Measurements from ENCODE around the gene PCDHGB1.
A peak's percentile ranks its signal among the peaks of the same experiment; 100 is the strongest.
"Not testable (repeated sequence)": the region's sequence is repeated elsewhere in the genome, so short reads cannot be mapped to it uniquely, and the experiment has no call there.

The PCDHGB1 gene

DNA sequence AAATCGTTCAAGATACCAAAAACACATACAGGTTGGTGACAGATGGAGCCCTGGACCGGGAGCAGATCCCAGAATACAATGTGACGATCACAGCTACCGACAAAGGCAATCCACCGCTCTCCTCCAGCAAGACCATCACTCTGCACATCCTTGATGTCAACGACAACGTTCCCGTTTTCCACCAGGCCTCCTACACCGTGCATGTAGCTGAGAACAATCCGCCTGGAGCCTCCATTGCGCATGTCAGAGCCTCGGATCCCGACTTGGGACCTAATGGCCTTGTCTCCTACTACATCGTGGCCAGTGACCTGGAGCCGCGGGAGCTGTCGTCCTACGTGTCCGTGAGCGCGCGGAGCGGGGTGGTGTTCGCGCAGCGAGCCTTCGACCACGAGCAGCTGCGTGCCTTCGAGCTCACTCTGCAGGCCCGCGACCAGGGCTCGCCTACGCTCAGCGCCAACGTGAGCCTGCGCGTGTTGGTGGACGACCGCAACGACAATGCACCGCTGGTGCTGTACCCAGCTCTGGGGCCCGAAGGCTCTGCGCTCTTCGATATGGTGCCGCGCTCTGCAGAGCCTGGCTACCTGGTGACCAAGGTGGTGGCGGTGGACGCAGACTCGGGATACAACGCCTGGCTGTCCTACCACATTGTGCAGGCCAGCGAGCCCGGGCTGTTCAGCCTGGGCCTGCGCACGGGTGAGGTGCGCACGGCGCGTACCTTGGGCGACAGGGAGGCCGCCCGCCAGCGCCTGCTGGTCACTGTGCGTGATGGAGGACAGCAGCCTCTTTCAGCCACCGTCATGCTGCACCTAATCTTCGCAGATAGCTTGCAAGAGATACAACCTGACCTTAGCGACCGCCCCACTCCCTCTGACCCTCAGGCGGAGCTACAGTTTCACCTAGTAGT lies 21.9 kb downstream of the PCDHGB1 start:
- peaks cover 6 to 99% (median 90%) of the 10 kb centered on the region in 3 donors for H3K9me3 ChIP-seq
- no peak for DNase-seq
- intact Hi-C loops (cut with DNase I; ENCODE audit: low total_unique reads) = no loop called here
- H3K27me3 ChIP-seq = no peaks in the 10 kb centered on the region
- TF ChIP-seq, protein P1, sequence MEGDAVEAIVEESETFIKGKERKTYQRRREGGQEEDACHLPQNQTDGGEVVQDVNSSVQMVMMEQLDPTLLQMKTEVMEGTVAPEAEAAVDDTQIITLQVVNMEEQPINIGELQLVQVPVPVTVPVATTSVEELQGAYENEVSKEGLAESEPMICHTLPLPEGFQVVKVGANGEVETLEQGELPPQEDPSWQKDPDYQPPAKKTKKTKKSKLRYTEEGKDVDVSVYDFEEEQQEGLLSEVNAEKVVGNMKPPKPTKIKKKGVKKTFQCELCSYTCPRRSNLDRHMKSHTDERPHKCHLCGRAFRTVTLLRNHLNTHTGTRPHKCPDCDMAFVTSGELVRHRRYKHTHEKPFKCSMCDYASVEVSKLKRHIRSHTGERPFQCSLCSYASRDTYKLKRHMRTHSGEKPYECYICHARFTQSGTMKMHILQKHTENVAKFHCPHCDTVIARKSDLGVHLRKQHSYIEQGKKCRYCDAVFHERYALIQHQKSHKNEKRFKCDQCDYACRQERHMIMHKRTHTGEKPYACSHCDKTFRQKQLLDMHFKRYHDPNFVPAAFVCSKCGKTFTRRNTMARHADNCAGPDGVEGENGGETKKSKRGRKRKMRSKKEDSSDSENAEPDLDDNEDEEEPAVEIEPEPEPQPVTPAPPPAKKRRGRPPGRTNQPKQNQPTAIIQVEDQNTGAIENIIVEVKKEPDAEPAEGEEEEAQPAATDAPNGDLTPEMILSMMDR (IDR thresholded peaks at IDR 0.05) = no peak
- H3K27ac ChIP-seq = no peak overlapping the region
- H3K4me3 ChIP-seq = no peak overlapping the region
- H3K36me3 ChIP-seq = peaks cover 0 to 57% (median 53%) of the 10 kb centered on the region in 3 donors
- no peaks in the 10 kb centered on the region for H3K4me1 ChIP-seq

DNA sequence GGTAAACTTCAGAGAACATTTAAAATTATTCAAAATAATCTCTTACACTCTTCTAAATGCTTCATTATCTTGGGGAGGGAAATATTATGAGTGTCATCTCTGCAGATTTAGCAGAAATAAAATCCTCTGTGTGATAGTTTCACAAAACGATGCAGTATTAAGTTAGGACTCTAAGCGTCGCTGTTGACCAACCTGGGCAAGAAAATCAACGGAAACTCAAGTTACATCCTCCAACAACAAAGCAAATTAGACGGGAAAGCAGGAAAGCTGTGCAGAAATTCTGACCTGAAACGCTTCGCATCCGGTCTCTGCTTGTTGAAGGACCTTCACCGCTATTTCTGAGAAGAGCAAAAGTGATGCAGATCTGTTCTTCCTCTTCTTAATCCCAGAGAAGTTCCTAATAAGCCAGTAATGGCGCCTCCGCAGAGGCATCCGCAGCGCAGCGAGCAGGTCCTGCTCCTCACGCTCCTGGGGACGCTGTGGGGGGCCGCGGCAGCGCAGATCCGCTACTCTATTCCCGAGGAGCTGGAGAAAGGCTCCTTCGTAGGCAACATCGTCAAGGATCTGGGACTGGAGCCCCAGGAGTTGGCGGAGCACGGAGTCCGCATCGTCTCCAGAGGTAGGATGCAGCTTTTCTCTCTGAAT lies 23.9 kb downstream of the PCDHGB1 start, which contains the start of gene PCDHGA6:
TSS of gene PCDHGA6 (plus strand) at position 219 of the 645 bp plus-strand sequence. CDS start at position 412, 193 bp downstream.
- DNase-seq = no peak
- Histone ChIP-seq H3K27ac (no peak within 1 kb of the TSS), H3K4me3 (peak within 1 kb of the TSS; percentile 21 to 30), H3K27me3 (no peaks in the 10 kb centered on the region), H3K9me3 (peaks cover 6 to 100% (median 95%) of the 10 kb centered on the region in 3 donors), H3K4me1 (no peaks in the 10 kb centered on the region), H3K36me3 (peaks cover 0 to 71% (median 70%) of the 10 kb centered on the region in 3 donors)
- intact Hi-C loops (cut with DNase I; ENCODE audit: low total_unique reads) = no loop called here
- TF ChIP-seq, protein P1 (IDR thresholded peaks at IDR 0.05) = peak in 1 of 2 experiments; percentile 25

DNA sequence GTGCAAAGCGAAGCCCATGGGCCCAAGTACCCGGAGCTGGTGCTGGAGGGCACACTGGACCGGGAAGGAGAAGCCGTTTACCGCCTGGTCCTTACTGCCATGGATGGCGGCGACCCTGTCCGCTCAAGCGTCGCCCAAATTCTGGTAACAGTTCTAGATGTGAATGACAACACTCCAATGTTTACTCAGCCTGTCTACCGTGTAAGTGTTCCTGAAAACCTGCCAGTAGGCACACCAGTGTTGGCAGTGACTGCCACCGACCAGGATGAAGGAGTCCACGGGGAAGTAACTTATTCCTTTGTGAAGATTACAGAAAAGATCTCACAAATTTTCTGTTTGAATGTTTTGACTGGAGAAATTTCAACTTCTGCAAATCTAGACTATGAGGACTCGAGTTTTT lies 24.7 kb downstream of the PCDHGB1 start:
- H3K27me3 ChIP-seq = no peaks in the 10 kb centered on the region
- intact Hi-C loops (cut with DNase I; ENCODE audit: low total_unique reads) = no loop called here
- H3K9me3 ChIP-seq = peaks cover 6 to 100% (median 87%) of the 10 kb centered on the region in 3 donors
- TF ChIP-seq, protein P1 (IDR thresholded peaks at IDR 0.05) = no peak
- H3K36me3 ChIP-seq = peaks cover 0 to 78% (median 71%) of the 10 kb centered on the region in 3 donors
- DNase-seq = no peak
- H3K27ac ChIP-seq = no peak overlapping the region
- no peak overlapping the region for H3K4me3 ChIP-seq
- no peaks in the 10 kb centered on the region for H3K4me1 ChIP-seq

DNA sequence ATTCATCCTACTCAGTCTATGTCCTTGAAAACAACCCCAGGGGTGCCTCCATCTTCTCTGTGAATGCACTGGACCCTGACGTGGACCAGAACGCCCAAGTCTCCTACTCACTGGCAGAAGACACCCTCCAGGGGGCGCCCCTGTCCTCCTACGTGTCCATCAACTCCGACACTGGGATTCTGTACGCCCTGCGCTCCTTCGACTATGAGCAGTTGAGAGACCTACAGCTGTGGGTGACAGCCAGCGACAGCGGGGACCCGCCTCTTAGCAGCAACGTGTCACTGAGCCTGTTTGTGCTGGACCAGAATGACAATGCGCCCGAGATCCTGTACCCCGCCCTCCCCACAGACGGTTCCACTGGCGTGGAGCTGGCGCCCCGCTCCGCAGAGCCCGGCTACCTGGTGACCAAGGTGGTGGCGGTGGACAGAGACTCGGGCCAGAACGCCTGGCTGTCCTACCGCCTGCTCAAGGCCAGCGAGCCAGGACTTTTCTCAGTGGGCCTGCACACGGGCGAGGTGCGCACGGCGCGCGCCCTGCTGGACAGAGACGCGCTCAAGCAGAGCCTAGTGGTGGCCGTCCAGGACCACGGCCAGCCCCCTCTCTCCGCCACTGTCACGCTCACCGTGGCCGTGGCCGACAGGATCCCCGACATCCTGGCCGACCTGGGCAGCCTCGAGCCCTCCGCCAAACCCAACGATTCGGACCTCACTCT lies 25.7 kb downstream of the PCDHGB1 start:
- H3K36me3 ChIP-seq = peaks cover 0 to 75% (median 63%) of the 10 kb centered on the region in 3 donors
- H3K4me3 ChIP-seq; H3K27ac ChIP-seq; DNase-seq; H3K4me1 ChIP-seq; intact Hi-C loops (cut with DNase I; ENCODE audit: low total_unique reads); H3K27me3 ChIP-seq: not testable (repeated sequence)
- H3K9me3 ChIP-seq = peaks cover 6 to 100% (median 85%) of the 10 kb centered on the region in 3 donors

DNA sequence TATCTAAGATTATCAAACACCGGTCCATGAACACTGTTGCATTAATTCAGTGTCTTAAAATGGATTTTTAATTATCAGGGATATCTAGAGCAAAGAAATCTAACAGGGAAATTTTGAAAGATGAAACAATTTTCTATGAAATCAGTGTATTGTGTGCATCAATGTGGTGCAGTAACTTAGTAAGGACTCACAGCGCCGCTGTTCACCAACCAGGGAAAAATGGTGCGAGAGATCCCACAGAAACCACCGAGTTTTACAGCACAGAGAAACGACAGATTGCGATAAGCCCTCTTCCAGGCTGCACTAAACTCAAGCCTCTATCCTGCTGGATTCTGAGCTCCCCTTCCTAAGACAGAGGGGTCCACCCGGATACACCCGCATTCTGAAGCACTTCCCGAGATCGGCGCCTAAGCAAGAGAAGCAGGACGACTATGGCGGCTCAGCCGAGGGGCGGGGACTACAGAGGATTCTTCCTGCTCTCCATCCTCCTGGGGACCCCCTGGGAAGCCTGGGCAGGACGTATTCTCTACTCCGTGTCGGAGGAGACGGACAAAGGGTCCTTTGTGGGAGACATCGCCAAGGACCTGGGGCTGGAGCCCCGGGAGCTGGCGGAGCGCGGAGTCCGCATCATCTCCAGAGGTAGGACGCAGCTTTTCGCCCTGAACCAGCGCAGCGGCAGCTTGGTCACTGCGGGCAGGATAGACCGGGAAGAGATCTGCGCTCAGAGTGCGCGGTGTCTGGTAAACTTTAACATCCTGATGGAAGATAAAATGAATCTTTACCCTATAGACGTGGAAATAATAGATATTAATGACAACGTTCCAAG lies 32.8 kb downstream of the PCDHGB1 start, which contains the start of gene PCDHGA7:
TSS of gene PCDHGA7 (plus strand) at position 274 of the 826 bp plus-strand sequence. CDS start at position 432, 158 bp downstream.
- Histone ChIP-seq H3K36me3 (peaks cover 4 to 70% (median 68%) of the 10 kb centered on the region in 3 donors), H3K4me3 (peak within 1 kb of the TSS; percentile 13 to 29), H3K4me1 (no peaks in the 10 kb centered on the region), H3K27ac (no peak within 1 kb of the TSS), H3K9me3 (peaks cover 37 to 100% (median 80%) of the 10 kb centered on the region in 3 donors), H3K27me3 (no peaks in the 10 kb centered on the region)
- intact Hi-C loops (cut with DNase I; ENCODE audit: low total_unique reads) = no loop called here
- DNase-seq = no peak
- TF ChIP-seq, protein P1 (IDR thresholded peaks at IDR 0.05) = peak in 1 of 2 experiments; percentile 10

All from tibial artery (tissue), 4 donors.